LNCaP clone FGC (cell line): Measurements from ENCODE around the gene ASPSCR1.

Experiments
- DNase-seq: peaks from one replicate; pipeline ENCODE4 v3.0.0-alpha.2; 2011; ENCODE audit warnings: low read depth
- H3K4me3 ChIP-seq: 2 replicates; pipeline ENCODE4 v1.5.1; 2011; ENCODE audit warnings: mild to moderate bottlenecking, low read depth, low read length, control low read depth
- TF ChIP-seq, protein P1 (sequence below): IDR thresholded peaks from 2 replicates; pipeline ENCODE4 v1.5.1; 2012; ENCODE audit warnings: mild to moderate bottlenecking; ENCODE audit not compliant: control insufficient read depth, insufficient read depth; ENCODE audit errors: extremely low read depth

Gene ASPSCR1

DNA sequence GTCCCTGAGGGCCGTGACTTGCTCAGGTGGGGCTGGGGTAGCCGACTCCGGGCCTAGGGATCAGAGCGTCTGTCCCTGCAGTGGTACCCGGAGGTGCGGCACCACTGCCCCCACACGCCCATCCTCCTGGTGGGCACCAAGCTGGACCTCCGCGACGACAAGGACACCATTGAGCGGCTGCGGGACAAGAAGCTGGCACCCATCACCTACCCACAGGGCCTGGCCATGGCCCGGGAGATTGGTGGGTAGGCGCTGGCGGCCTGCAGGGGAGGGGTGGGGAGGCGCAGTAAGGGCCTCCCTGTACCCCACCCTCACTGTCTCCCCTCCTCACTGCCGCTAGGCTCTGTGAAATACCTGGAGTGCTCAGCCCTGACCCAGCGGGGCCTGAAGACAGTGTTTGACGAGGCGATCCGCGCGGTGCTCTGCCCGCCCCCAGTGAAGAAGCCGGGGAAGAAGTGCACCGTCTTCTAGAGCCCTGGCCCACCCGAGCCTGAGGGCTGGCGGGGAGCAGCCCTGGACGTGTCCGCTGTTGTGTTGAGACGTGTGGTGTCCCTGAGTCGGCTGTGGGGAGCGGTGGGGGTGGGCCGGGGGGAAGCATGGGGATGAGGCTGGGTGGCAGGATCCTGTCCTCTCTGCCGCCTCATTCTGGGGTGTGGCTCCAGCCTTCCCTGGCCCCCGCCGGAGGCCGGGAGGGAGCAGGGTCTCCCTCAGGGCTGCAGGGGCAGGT lies 56.1 kb downstream of the ASPSCR1 start:
- TF ChIP-seq, protein P1, sequence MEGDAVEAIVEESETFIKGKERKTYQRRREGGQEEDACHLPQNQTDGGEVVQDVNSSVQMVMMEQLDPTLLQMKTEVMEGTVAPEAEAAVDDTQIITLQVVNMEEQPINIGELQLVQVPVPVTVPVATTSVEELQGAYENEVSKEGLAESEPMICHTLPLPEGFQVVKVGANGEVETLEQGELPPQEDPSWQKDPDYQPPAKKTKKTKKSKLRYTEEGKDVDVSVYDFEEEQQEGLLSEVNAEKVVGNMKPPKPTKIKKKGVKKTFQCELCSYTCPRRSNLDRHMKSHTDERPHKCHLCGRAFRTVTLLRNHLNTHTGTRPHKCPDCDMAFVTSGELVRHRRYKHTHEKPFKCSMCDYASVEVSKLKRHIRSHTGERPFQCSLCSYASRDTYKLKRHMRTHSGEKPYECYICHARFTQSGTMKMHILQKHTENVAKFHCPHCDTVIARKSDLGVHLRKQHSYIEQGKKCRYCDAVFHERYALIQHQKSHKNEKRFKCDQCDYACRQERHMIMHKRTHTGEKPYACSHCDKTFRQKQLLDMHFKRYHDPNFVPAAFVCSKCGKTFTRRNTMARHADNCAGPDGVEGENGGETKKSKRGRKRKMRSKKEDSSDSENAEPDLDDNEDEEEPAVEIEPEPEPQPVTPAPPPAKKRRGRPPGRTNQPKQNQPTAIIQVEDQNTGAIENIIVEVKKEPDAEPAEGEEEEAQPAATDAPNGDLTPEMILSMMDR, result no peak

DNA sequence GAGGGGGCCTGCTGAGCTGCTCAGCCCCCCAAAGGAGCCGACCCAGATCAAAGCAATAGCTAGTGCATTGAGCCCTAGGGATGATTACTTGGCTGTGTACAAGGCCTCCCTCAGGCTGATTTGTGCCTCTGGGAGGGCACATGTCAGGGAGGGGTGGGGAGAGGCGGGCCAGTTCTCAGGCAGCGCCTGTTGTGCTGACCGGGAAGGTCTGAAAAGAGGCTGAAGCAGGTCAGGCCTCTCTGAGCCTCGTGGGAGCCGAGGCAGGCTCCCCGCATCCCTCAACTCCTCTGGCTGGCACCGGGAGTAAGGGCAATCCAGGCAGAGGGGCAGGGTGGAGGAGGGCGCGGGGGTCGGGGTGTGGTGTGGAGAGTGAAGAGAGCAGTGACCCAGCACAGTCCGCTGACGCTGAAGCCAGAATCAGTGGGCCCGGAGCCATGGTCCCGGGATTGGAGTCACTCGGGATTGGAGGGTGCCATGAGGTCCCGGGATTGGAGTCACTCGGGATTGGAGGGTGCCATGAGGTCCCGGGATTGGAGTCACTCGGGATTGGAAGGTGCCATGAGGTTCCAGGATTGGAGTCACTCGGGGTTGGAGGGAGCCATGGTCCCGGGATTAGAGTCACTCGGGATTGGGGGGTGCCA lies 57.1 kb downstream of the ASPSCR1 start:
- DNase-seq, result no peak
- TF ChIP-seq, protein P1, result no peak
- no peak overlapping the region for H3K4me3 ChIP-seq

More for the DNA sequence above, 56.1 kb downstream of the ASPSCR1 start:
- no peak for DNase-seq
- no peak overlapping the region for H3K4me3 ChIP-seq

DNA sequence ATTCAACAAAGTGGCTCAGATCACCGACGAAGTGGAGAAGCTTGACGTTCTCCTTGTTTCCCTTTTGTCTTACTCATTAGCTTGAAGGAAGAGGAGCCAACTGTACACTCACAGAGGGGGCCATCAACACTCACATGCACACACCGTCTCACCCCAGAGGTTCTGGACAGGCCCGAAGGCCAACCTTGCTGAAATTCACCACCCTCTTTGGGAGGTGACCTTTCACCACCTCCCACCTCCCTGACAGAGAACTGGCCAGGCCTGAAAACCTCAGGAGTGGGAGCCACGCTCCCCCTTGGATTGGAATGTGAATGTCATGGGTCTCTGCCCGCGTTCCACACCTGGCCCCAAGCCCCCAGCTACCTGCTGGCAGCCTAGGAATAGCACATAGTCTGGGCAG lies 58.1 kb downstream of the ASPSCR1 start:
- no peak for DNase-seq
- no peak overlapping the region for H3K4me3 ChIP-seq
- TF ChIP-seq, protein P1, result no peak

DNA sequence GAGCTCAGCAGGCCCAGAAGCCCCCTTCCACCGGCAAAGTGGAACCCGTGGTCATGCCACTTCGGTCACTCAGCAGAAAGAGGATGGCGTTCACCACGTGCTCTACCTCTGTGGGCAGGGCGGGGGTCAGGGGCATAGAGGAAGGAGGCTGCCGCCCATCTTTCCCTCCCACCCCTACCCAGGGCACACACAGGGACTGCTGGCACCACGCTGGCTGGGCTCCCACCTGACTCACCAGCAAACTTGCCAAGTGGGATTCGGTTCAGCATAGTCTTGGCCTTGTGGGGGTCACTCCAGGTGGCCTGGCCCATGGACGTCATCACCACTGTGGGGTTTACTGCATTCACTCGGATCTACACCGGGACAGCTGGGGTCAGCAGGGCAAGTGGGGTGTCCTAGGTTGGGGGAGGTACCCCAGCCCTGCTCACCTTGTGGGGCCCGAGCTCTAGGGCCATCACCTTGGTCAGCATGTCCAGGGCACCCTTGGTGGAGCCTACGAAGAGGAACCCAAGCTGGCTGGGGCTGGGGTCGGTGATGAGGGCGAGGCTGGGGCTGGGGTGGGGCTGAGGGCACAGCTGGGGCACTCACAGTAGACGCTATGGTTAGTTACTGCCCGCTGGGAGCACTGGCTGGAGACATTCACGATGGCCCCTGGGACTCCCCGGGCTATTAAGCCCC lies 58.7 kb downstream of the ASPSCR1 start:
- peak overlapping the region; percentile 87 for H3K4me3 ChIP-seq
- no peak for DNase-seq
- TF ChIP-seq, protein P1, result no peak

DNA sequence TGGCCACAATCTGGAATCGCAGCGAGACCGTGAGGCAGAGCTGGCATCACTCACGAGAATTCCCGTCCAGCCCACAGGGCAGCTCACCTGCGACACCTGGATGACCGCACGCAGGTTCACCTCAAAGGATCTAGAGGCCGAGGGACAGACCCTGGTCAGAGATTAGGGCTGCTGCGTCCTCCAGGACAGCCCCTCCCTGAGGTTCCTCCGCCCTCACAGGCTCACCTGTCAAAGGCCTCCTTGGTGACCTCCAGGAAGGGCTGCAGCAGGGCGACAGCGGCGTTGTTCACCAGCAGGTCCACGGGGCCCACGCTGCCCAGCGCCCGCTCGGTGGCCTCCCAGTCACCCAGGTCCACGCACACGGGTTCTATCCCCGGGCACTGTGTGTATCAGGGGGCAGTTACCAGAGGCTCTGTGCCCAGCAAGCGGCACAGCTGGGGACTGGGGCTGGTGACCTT lies 59.2 kb downstream of the ASPSCR1 start:
- no peak for DNase-seq
- H3K4me3 ChIP-seq, result peak overlapping the region; percentile 87
- TF ChIP-seq, protein P1, result peak; percentile 21; the same call in 1 of the 2 replicates

DNA sequence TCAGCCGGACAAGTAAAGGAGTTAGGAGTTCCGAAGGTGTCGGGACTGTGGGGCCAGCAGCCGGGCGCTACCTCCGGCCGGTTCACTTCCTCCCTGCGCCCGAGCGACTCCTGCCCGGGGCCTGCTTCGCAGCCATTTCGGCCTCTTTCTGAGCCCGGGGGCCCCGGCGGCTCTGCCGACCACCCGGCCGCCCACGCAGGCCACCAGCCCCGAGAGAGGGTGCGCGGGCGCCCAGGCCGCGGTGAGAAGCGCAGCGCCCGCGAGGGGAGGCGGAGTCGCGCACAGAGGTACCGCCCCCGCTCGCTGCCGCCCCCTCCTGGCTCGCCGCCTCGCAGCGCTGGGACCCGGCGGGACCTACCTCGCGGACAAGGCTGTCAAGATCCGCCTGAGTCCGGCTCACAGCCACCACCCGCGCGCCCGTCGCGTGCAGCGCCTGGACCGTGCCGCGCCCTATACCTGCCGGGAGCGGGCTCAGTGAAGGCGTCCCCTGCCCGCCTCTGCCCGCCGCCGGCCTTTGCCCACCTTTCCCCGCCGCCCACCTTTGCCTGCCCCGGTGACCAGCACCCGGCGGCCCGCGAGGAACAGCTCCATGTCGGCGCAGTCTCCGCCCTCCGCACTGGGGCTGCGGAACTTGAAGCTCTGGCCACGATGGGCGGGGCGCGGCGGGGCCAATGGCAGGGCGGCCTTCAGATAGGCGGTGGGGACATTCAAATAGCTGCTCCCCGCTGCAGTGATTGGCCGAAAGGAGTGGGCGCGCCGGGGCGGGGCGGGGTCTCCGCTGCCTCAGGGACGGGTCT lies 59.9 kb downstream of the ASPSCR1 start, which contains the start of gene DCXR:
Gene DCXR, minus strand, starts transcription at position 606 of the 797 bp plus-strand sequence. Its CDS starts 15 bp downstream, at position 591.
- H3K4me3 ChIP-seq, result peak within 1 kb of the TSS; percentile 87
- peak; percentile 87 for DNase-seq
- TF ChIP-seq, protein P1, result peak; percentile 91
